Tibial nerve (tissue), 3 donors: ENCODE results near the gene PTPRU.

ENCODE experiments used
- CTCF ChIP-seq, 5 experiments: fragments of 200-600 bp in 3 of 5; fragments of 450-650 bp in 2 of 5; sonication (generic) in 3 of 5; IDR thresholded peaks; one replicate each; pipeline ENCODE4 v1.5.1; 2016 to 2019; ENCODE audit warnings: antibody characterized with exemption in 5 of 5, mild to moderate bottlenecking in 3 of 5, moderate library complexity in 2 of 5
- POLR2A ChIP-seq, 2 donors: fragments of 450-650 bp; IDR thresholded peaks; one replicate each; pipeline ENCODE4 v1.6.1; 2017; ENCODE audit warnings: antibody characterized with exemption in 2 of 2, mild to moderate bottlenecking in 2 of 2, moderate library complexity in 2 of 2

GRCh38 chr1:29363536-29363935, 127.2 kb downstream of the PTPRU start:
- no peak for TF ChIP-seq POLR2A (IDR thresholded peaks at IDR 0.05)
- TF ChIP-seq CTCF (IDR thresholded peaks at IDR 0.05), result no peak
